Skin epidermis (tissue), 12 donors: ENCODE measurements around the gene HS3ST6.
"Not testable (repeated sequence)": the region's sequence is repeated elsewhere in the genome, so short reads cannot be mapped to it uniquely, and the experiment has no call there.

Source experiments
- H3K27ac ChIP-seq, 21 experiments: fragments of 200-600 bp; sonication (generic) in 11 of 21; one replicate each; pipeline ENCODE4 v1.5.0; 2020; ENCODE audit warnings: mild to moderate bottlenecking in 3 of 21, inconsistent platforms in 2 of 21, moderate library complexity in 2 of 21
- H3K4me3 ChIP-seq, 7 experiments: fragments of 200-600 bp; sonication (generic) in 2 of 7; one replicate each; pipeline ENCODE4 v1.5.0; 2020; ENCODE audit warnings: inconsistent platforms in 2 of 7, mild to moderate bottlenecking in 2 of 7, moderate library complexity in 1 of 7

Gene HS3ST6

DNA sequence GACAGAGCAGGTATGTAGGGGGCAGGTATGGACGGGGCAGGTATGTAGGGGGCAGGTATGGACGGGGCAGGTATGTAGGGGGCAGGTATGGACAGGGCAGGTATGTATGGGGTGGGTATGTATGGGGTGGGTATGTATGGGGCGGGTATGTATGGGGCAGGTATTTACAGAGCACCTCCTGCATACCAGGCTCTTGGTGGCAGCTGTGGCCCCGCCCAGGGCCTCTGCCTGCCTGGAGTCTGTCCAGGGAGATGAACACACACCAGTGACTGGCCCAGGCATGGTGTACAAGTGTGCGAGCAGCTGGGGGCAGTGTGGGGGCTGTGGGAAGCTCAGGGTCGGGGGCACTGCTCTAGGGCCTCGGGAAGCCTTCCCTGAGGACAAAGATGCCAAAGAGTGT, 31.8 kb upstream of the HS3ST6 start:
- Histone ChIP-seq H3K4me3 (no peak overlapping the region), H3K27ac (peak overlapping the region in 4 of 21 experiments; percentile 17 to 40 (median 30))

DNA sequence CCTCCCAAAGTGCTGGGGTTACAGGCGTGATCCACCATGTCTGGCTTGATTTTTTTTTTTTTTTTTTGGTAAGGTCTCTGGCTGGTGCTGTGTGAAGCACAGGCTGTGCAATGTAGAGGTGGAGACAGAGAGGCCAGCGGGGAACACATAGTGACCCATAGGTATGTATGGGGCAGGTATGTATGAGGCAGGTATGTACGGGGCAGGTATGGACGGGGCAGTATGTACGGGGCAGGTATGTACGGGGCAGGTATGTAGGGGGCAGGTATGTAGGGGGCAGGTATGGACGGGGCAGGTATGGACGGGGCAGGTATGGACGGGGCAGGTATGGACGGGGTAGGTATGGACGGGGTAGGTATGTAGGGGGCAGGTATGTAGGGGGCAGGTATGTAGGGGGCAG, 31.3 kb upstream of the HS3ST6 start:
- no peak overlapping the region for H3K27ac ChIP-seq

DNA sequence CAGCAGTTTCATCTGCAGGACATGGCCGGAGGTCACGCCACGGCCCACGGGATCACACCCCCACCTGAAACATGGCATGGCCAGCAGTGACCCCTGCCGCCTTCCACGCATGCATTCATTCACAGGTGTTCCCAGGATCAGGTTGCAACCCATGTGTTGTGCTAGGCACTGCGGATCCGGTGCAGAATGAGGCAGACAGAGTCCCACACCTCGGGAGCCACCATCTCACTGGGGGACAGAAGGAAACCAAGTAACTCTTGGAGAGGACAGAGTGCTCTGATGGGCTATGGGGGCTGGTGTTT, 29.1 kb upstream of the HS3ST6 start:
- Histone ChIP-seq H3K27ac (no peak overlapping the region), H3K4me3 (no peak overlapping the region)

More for the DNA sequence above, 31.3 kb upstream of the HS3ST6 start:
- no peak overlapping the region for H3K4me3 ChIP-seq

DNA sequence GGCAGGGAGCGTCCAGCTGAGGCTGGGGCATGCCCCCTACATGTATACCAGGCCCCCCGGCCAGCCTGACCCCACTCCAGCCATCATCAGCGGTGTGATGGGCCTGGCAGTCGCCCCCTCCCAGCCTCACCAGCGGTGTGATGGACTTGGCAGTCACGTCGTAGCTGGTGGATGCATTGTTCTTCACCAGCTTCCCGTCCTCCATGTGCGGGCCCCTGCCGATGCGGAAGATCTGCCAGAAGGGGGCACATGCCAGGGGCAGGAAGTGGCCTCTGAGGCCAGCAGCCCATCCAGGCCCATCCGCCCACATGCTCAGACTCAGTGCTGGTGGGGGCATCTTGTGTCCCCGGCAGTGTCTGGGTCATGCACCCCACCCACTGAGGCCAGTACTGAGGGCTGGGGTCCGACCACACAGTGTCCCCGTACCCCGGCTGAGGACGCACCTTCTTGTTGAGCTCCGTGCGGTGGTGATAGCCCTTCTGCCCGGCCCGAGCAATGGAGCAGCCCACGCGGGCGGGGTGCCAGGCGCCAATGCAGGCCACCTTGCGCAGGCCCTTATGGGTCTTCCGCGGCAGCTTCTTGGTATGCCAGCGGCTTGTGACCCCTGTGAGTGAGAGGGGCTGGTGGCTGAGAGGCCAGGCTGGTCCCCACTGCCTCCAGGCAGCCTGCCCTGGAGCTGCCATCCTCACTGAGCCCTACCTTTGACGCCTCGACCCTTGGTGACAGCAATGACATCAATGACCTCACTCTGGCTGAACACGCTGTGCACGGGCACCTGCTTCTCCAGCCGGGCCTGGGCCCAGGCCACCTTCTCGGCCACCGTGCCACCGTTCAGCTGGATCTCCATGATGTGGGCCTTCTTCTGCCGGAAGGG, 28.5 kb upstream of the HS3ST6 start:
- Histone ChIP-seq H3K27ac (no peak overlapping the region), H3K4me3 (no peak overlapping the region)

DNA sequence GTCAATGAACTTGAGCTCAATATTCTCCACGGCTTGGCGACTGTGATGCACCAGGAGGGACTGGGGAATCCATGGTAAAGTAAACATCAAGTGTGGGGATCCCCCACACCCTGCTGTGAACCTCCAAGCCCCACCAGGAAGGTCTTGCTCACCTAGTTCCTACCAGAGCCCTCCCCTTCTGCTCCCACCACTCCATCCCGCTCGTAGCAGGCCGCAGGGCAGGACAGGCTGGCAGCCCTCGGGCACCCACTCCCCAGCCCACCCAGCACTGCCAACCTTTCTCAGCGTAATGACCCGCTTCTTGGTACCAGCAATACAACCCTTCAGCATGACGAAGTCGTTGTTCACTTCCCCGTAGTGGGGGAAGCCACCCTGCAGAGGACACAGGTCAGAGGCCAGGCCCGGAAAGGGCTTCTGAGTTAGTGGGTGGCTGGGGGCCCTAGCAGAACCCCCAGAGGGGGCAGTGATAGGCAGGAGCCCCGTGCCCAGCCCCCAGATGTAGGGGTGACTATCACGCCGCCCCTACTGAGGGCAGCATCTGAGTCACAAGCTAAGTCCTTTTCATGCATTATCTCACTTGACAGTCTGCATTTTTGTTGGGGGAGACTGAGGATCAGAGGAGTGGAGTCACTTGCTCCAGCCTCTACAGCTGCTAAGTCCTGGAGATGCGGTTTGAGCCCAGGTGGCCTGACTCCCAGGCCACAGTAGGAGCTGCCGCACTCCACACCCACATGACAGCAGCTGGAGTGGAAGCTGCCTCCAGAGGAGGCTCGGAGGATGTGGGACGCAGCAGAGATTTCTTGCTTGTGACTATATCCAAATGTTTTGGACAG, 27.6 kb upstream of the HS3ST6 start:
- H3K27ac ChIP-seq = no peak overlapping the region
- H3K4me3 ChIP-seq = no peak overlapping the region

DNA sequence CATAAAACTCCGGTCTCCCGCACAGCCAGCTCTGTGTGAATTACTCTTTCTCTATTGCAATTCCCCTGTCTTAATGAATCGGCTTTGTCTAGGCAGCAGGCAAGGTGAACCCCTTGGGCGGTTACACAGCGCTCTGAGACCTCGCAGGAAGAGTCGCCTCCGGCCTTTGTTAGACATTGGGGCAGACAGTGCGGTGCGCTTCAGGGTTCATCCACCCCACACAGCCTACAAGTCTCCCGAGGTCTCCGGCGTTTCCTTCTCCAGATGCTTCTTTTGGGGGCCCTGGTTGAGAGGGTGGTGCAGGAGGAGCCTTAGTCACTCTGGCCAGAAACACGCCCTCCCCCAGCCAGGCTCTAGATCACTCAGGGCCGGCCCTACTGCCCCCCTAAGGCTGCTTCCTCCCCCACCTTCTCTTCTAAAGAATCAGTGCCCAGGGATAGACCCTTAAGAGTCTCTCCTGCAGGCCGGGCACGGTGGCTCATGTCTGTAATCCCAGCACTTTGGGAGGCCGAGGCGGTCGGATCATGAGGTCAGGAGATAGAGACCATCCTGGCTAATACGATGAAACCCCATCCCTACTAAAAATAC, 26.5 kb upstream of the HS3ST6 start:
- H3K27ac ChIP-seq = no peak overlapping the region
- H3K4me3 ChIP-seq = no peak overlapping the region

DNA sequence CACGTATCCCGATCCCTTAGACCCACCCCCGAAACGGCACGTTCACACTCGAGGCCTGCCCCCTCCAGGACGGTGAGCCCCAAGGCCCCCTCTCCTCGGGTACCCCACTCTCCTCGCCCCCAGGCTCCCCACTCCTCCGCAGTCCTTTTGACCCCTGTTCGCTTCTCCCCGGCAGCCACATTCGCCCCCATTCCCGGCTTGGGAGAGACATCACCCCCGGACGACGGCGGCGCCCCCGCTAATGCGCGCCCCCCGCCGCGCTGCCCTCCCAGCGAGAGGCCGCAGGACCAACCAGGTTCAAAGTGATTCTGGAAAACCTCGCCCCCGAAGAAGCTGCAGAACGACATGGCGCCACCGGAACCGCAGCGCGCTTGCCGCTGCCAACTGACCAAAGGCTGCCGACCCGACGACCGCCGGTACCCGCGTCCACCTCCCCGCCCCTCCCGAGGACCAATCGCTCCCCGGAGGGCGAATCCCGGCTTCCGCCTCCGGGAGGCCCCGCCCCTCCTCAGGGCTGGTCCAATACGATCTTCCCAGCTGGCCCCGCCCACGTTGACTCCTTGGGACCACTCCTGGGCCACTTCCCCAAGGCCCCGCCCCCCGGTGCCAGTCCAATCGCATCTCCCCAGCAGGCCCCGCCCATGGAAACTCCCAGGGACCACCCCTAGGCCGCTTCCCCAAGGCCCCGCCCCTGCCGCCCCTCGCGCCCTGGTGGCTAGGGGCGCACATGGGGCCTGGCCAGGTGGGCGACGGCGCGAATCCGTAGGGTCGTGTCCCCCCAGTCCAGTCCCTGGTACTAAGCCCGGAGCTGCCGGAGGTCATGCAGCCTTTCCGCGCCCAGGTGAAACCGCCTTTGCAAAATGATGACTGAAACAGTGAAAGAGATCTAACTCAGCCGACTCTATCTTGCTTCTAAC, 24.9 kb upstream of the HS3ST6 start, which contains the start of gene MSRB1:
MSRB1 (minus strand) TSS at position 390 of the 917 bp plus-strand sequence; CDS start at position 347, 43 bp downstream.
- Histone ChIP-seq H3K27ac (peak within 1 kb of the TSS; percentile 17 to 92 (median 79)), H3K4me3 (peak within 1 kb of the TSS; percentile 55 to 92 (median 65))

DNA sequence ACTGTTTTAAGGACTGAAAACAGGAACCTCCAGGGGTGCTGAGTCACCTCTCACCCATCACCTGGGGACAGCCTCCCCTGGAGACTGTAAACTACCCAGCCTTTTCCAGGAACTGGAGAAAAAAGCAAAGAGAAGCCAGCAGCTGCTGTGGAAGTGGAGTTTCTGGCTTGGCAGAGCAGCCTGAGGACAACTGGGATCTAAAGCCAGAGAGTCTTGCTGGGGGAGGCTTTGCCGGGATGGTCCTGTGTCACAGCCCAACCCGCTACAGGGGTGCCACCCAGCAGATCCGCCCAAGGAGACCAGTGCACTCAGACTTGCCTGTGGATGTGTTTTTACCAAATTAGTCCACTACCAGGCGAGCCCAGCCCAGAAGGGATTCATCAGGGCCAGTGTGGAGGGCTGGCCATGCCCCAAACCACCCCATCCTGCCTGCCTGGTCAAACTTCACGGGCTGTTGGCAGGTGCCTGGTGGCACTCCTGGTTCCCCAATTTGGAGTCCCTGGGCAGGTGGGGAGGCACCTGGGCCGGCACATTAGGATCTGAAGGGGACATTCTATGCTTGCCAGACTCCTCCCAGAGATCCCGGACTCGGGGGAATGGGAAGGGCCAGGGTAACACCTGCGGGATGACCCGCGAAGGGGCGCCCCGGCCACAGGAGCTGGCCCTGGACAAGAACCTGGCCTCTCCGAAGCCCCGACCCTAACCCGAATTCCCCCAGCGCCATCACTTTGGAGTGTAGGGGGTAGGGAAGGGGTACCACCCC, 24.0 kb upstream of the HS3ST6 start:
- H3K4me3 ChIP-seq = peak overlapping the region; percentile 55 to 92 (median 65)
- peak overlapping the region; percentile 22 to 92 (median 79) for H3K27ac ChIP-seq

DNA sequence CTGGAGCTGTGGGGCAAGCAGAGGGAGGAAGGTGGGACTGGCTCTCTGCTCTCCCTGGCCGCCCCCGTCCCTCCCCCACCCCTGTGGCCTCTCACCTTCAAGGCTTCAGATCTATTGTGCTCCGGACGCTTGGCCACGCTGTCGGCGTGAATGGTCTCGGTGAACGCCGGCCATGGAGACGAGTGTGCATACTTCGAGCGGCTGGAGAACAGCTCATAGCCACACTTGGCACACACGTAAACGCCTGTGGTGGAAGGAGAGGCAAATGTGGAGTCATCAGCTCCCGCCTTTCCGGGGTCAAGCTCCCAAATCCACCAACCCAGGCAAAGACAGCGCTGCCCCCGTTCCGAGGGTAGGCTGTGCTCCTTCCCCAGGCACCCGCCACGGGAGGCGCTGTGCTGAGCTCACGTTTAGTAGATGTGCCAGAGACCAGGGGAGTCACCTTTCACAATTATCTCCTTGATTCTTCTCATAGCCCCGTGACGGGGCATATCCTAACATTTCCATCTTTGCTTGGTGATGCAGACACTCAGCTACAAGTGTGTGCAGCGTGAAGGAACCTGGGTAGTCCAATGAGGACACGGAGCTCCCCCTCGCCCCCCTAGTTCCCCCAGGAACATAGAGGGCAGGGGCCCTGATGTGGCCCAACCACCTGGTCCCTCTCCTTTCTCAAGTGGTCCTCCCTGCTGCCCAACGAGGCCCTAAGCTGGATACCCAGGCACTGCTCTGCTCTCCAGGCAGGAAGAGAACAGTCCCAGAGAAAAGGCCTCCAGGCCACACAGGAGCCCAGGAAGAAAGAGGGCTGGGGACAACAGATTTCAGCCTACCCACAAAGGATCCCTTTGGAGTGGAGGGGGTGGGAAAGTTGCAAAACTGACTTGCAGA, 23.2 kb upstream of the HS3ST6 start:
- Histone ChIP-seq H3K4me3 (peak overlapping the region in 5 of 7 experiments; percentile 55 to 92 (median 65)), H3K27ac (peak overlapping the region in 13 of 21 experiments; percentile 22 to 92 (median 78))

DNA sequence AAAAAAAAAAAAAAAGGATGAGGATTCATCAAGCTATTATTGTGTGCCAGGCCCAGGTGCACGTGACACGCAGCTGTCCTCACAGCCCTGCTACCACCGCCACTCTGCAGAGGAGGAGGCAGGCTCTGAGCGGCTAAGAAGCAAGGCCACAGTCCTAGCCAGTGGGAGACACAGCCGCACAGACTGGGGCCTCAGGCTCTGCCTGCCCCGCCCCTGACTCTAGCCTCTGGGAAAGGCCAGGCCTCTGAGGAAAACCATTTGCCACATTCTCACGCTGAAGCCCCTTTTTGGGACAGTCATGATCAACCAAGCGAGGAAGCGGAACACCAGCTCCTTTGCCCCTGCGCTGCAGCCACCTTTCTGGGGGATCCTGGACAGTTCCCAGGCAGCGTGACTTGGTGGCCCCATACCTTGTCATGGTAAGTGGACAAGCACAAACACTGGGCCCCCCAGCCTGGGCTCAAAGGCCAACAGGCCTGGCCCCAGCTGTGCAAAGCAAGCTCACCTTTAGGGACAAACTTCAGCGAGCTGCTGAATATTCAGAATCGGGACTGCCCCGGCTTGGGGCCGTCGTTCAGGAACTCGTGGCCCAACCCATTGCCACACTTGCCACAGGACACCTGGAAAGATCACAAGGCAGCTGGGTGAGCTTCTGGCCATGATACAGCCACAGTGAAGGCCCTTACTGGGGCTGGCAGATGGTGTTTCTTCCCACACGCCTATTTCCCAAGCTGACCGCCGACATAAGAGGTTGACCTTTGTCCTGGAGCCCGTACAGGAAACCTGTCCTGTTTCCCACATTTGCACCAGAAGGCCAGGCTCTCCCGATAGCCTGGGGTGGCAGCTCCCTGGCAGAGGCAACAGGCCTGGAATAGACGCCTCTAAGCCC, 22.3 kb upstream of the HS3ST6 start:
- peak overlapping the region in 5 of 21 experiments; percentile 21 to 86 (median 76) for H3K27ac ChIP-seq
- H3K4me3 ChIP-seq = peak overlapping the region in 1 of 7 experiments; percentile 92

DNA sequence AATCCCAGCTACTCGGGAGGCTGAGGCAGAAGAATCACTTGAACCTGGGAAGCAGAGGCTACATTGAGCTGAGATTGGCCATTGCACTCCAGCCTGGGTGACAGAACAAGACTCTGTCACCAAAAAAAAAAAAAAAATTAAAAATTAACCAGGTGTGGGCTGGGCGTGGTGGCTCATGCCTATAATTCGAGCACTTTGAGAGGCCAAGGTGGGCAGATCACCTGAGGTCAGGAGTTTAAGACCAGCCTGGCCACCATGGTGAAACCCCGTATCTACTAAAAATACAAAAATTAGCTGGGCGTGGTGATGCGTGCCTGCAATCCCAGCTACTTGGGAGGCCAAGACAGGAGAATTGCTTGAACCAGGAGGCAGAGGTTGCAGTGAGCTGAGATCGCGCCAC, 21.6 kb upstream of the HS3ST6 start:
- H3K4me3 ChIP-seq = not testable (repeated sequence)
- H3K27ac ChIP-seq = peak overlapping the region in 2 of 21 experiments; percentile 63 to 76

DNA sequence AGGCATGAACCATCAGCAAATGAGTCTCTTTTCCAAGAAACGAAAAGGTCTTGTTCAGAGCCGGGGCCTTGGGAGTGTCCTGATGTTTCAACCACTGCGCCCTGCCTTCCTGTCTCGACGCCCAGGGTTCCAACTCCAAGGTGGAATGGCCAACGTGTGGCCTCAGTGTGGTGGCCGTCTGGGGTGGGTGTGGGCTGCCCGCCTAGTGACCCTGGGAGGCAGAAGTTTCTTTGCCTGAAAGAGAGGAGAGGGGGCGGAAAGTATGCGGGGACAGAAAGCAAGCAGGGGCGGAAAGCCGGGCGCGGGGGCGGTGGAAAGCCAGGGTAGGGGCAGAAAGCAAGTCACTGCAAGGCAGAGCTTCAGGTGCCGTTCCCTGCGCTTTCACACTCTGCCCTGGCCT, 20.7 kb upstream of the HS3ST6 start:
- Histone ChIP-seq H3K4me3 (no peak overlapping the region), H3K27ac (peak overlapping the region in 14 of 21 experiments; percentile 15 to 76 (median 36))

DNA sequence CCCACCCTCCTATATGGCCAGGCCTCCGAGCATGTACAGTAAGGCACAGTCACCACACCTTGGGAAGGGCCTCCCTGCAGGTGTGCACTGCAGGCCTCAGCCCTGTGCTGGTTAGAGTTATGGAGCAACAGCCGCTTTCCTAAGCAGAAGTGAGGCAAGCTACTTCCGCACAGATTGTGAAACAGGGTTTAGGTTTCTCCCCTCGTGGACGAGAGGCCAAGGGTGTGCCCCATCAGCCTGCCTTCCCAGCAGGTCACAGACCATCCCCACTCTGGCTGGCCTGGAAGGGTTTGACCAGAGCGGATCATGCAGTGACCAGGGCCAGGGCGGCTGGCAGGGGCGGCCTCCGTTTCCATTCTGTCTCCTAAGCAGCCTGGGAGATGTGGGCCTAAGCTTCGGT, 20.1 kb upstream of the HS3ST6 start:
- Histone ChIP-seq H3K27ac (peak overlapping the region in 12 of 21 experiments; percentile 15 to 76 (median 42)), H3K4me3 (no peak overlapping the region)

DNA sequence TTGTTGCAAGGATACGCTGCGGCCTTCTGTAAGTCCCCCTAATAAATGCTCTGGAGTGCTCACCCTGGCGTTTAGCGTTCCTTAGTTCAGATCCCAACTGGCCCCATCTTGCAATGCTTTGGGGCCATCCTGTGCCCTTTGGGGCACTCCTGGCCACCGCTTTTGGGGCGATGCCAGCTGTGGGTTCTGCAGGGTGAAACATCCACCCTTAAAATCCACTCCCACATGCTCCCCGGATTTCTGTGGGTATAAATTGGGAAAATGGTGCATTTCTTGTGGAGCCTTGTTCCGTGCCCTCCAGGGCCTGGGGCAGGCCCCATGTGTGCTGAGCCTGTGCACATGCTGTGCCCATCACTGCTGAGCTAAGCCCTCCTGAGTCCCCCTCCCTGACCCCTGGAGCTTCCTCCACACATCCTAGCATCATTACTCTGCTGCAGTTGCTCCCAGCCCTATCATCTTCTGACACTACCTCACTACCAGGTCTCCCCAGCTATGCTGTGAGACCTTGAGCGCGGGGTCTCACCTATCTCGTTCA, 18.8 kb upstream of the HS3ST6 start:
- Histone ChIP-seq H3K27ac (peak overlapping the region in 1 of 21 experiments; percentile 14), H3K4me3 (no peak overlapping the region)

DNA sequence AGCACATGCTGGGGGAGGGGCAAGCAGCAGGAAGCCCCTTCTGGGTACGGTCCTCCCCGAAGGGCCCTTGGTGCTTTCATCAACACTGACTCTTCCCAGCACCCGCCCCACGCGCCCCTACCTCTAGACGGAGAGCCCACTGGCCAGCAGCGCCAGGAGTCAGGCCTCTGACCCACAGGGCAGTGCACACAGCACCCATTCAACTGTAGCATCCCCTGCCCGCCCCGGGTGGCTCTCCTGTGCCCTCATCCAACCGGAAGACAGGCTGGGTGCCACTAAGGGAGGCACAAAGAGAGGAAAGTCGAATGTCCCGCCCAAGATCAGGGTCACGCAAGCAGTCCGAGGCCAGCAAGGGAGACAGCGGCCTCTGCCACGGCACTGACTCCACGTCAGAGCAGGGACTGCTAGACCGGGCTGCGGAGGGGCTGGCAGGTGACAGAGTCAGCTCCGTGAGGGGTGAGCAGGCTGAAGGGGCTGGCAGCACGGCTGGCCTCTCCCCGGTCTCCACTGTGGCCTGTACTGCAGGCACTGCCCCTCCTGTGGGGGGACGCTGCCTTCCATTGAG, 15.0 kb upstream of the HS3ST6 start:
- no peak overlapping the region for H3K4me3 ChIP-seq
- no peak overlapping the region for H3K27ac ChIP-seq
